HG02798 (cell line): ENCODE measurements around the gene LHFPL3.
A peak's percentile ranks its signal among the peaks of the same experiment; 100 is the strongest.
"Not testable (repeated sequence)": the region's sequence is repeated elsewhere in the genome, so short reads cannot be mapped to it uniquely, and the experiment has no call there.

Source experiments
- ATAC-seq: cut with Tn5 transposase; IDR thresholded peaks from one replicate; pipeline ENCODE4 v1.9.1; 2021; ENCODE audit warnings: mild to moderate bottlenecking; ENCODE audit not compliant: unreplicated experiment, poor library complexity

LHFPL3 gene

GRCh38 chr7:104922182-104923009 is 594.0 kb downstream of the LHFPL3 start:
- peak; percentile 9 for ATAC-seq

- ATAC-seq, result peak; percentile 97
Observed at GRCh38 chr7:104923010-104923421, 594.6 kb downstream of the LHFPL3 start.

- ATAC-seq, result not testable (repeated sequence)
Observed at GRCh38 chr7:104926189-104926588, 597.8 kb downstream of the LHFPL3 start.

- no peak for ATAC-seq
Observed at GRCh38 chr7:104926601-104927041, 598.2 kb downstream of the LHFPL3 start.

GRCh38 chr7:104927055-104927454 is 598.7 kb downstream of the LHFPL3 start:
- no peak for ATAC-seq

- no peak for ATAC-seq
Observed at GRCh38 chr7:104928721-104929400, 600.5 kb downstream of the LHFPL3 start.

- ATAC-seq, result no peak
Observed at GRCh38 chr7:104929921-104930320, 601.5 kb downstream of the LHFPL3 start.

- no peak for ATAC-seq
Observed at GRCh38 chr7:104931181-104931781, 602.9 kb downstream of the LHFPL3 start.

GRCh38 chr7:104933022-104933421 is 604.6 kb downstream of the LHFPL3 start:
- no peak for ATAC-seq

- ATAC-seq, result no peak
Observed at GRCh38 chr7:104933521-104933988, 605.2 kb downstream of the LHFPL3 start.

- no peak for ATAC-seq
Observed at GRCh38 chr7:104934665-104935064, 606.3 kb downstream of the LHFPL3 start.

- no peak for ATAC-seq
Observed at GRCh38 chr7:104935276-104935675, 606.9 kb downstream of the LHFPL3 start.

- no peak for ATAC-seq
Observed at GRCh38 chr7:104936546-104936945, 608.1 kb downstream of the LHFPL3 start.

GRCh38 chr7:104937489-104937888 is 609.1 kb downstream of the LHFPL3 start:
- ATAC-seq, result not testable (repeated sequence)

GRCh38 chr7:104938741-104939390 is 610.5 kb downstream of the LHFPL3 start:
- ATAC-seq, result peak; percentile 40

GRCh38 chr7:104940023-104940710 is 611.8 kb downstream of the LHFPL3 start:
- no peak for ATAC-seq

GRCh38 chr7:104943502-104944343 is 615.3 kb downstream of the LHFPL3 start:
- ATAC-seq, result peak; percentile 43

- no peak for ATAC-seq
Observed at GRCh38 chr7:104945599-104945956, 617.2 kb downstream of the LHFPL3 start.

- ATAC-seq, result no peak
Observed at GRCh38 chr7:104946338-104946737, 617.9 kb downstream of the LHFPL3 start.
